ENCODE results near the gene PVR.
"Not testable (repeated sequence)": the region's sequence is repeated elsewhere in the genome, so short reads cannot be mapped to it uniquely, and the experiment has no call there.

The PVR gene

DNA sequence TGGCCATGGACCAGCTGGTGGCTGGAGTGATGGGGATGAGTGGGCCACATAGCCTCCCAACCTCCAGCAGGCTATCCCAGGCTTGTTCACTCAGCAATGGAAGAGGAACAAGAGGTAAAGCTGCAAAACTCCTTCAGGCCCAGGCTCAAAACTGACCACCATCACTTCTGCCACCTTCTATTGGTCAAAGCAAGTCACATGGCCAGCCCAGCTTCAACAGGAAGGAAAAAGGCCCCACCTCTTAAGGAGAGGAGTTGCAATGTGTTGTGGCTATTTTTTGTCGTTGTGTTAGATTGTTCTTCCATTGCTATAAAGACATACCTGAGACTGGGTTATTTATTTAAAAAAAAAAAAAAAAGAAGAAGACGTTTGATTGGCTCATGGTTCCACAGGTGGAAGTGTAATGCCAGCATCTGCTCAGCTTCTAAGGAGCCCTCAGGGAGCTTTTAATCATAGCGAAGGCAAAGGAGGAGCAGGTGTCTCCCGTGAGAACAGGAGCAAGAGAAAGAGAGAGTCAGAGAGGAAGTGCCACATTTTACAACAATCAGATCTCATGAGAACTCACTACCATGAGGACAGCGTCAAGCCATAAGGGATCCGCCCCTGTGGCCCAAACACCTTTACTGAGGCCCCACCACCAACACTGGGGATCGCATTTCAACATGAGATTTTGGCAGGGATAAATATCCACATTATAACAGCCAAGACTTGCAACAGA lies 24.9 kb upstream of the PVR start:
- no peak for DNase-seq

DNA sequence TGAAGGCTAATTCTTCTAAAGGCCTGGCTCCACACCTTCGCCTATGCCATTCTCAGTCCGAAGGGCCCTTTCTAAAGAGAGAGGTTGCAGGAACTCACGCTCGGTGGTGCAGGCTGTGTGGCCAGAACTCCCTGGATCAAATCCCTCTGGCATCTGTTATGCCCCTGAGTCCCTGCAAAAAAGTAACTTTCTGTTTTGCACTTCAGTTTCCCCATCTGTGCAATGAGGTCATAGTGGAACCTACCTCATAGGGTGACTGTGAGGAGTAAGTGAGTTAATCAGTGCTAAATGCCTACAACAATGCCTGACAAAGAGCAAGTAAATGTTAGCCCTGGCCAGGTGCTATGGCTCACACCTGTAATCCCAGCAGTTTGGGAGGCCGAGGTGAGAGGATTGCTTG lies 23.0 kb upstream of the PVR start:
- DNase-seq: no peak

DNA sequence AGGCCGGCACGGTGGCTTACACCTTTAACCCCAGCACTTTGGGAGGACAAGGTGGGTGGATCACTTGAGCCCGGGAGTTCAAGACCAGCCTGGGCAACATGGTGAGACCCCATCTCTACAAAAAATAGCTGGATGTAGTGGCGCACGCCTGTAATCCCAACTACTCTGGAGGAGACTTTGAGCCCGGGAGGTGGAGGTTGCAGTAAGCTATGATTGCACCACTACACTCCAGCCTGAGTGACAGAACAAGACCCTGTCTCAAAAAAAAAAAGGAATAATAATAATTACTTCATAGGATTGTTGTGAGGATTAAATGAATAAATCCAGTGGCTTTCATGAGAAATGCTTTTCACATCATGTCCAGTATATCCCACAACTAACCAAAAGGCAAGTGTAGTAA lies 22.3 kb upstream of the PVR start:
- no peak for DNase-seq

- DNase-seq: no peak
Observed at GRCh38 chr19:44623080-44623479, 20.6 kb upstream of the PVR start.

GRCh38 chr19:44623626-44624025 lies 20.1 kb upstream of the PVR start:
- no peak for DNase-seq

GRCh38 chr19:44624840-44625354 lies 18.8 kb upstream of the PVR start:
- no peak for DNase-seq

DNA sequence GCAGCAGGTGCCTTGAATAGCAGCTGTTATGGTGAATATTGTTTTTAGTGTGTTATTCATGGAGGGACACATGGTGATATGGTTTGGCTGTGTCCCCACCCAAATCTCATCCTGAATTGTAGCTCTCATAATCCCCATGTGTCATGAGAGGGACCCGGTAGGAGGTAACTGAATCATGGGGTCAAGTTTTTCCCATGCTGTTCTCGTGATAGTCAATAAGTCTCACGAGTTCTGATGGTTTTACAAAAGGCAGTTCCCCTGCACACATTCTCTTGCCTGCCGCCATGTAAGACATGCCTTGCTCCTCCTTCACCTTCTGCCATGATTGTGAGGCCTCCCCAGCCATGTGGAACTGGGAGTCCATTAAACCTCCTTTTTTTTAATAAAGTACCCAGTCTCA lies 18.1 kb upstream of the PVR start:
- not testable (repeated sequence) for DNase-seq

- DNase-seq: no peak
Observed at GRCh38 chr19:44626048-44626624, 17.6 kb upstream of the PVR start.

- DNase-seq: no peak
Observed at GRCh38 chr19:44627631-44628030, 16.1 kb upstream of the PVR start.

DNA sequence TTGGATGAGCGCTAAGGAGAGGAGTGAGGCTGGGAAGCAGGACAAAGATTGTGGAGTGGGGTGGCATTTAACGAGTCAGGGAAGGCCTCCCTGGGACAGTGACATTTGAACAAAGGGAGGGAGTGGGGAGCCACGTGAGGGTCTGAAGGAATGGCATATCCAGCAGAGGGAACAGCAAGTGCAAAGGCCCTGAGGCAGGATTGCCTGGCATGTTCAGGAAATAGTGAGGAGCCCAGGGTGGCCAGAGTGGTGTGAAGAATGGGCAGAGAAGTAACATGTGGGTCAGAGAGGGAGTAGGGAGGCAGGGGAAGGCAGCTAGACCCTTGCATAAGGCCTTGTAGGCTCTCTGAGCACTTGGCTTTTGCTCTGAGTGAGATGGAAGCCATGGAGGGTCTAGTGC lies 14.9 kb upstream of the PVR start:
- no peak for DNase-seq

GRCh38 chr19:44631611-44632010 lies 12.1 kb upstream of the PVR start:
- DNase-seq: not testable (repeated sequence)

- DNase-seq: not testable (repeated sequence)
Observed at GRCh38 chr19:44634058-44634457, 9.7 kb upstream of the PVR start.

DNA sequence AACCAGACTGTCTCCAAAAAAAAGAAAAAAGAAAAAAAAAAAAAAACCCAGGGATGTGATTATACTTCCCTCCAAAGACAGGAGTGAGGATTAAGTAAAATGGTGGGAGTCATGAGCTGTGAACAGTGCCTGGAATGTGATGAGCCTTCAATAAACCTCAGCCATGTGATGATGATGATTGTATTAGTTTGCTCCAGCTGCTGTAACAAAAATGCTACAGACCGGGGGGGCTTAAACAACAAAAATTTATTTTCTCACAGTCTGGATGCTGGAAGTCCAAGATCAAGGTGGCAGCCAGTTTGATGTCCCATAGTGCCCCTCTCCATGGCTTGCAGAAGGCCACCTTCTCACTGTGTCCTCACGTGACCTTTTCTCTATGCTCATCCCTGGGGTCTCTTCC lies 8.9 kb upstream of the PVR start:
- DNase-seq: no peak

DNA sequence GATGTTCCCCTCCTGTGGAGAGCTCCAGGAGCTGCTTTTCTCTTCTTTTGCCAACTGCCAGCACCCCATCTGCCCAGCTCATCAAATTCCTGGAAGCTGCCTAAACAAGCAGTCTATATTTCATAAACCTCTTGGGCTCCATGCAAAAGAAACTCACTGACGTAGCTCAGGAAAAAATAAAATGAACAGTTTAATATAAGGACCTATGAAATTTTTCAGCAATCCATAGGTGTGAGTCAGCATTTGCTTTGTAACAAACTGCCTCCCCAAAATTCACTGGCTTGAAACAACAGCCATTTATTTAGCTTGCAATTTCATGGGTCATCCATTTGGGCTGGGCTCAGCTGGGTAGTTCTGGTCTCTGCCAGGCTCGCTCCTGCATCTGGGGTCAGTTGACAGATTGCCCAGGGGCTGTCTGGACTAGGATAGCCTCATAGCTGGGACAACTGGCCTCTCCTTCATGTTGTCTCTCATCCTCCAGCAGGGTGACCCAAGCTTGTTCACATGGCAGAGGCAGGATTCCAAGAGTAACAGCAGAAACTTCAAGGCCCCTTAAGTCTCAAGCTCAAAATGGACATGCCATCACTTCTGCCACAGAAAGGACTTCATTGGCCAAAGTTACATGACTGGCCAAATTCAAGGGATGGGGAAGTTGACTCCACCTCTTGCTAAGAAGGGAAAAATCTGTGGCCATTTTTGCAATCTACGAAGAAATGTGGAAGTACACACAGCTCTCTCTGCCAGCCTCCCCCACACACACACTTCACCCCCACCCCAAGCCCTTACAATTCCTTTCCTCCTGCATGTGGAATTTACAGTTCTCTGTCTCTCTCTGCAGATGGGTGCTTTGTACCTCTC lies 7.9 kb upstream of the PVR start:
- no peak for DNase-seq

DNA sequence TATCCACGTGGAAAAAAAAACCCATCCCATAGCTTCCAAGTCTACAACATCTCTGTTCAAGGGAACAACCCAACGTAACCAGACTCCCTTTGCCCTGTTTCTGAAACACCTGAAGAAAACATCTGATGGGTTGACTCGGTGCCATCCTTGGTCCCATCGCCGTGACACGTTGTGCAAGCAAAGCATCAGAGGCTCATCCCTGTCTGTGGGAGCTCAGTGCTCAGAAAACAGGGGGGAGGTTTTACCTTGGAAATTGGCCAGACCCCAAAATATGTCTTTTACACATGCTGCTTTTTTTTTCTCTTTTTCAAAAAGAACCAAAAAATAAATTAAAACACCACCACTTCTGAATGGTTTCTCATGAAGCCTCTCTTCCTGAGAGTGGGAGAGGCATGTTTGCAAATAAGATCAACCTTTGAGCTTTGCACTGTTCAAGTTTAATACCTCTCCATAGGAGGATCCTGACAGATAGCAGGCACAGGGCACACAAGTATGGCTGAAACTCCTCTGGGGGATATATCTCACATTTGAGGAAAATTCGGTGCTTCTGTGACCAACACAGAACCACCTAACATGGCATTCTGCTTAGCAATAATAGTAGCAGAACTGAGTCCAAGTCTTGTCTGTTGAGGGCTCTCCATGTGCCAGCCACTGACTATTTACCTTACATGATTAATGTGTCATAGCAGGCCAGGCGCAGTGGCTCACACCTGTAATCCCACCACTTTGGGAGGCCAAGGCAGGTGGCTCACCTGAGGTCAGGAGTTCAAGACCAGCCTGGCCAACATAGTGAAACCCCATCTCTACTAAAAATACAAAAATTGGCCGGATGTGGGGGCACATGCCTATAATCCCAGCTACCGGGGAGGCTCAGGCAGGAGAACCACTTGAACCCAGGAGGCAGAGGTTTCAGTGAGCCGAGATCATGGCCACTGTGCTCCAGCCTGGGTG lies 7.0 kb upstream of the PVR start:
- DNase-seq: no peak

GRCh38 chr19:44637390-44637764 lies 6.3 kb upstream of the PVR start:
- no peak for DNase-seq

GRCh38 chr19:44640518-44640917 lies 3.2 kb upstream of the PVR start:
- DNase-seq: no peak

DNA sequence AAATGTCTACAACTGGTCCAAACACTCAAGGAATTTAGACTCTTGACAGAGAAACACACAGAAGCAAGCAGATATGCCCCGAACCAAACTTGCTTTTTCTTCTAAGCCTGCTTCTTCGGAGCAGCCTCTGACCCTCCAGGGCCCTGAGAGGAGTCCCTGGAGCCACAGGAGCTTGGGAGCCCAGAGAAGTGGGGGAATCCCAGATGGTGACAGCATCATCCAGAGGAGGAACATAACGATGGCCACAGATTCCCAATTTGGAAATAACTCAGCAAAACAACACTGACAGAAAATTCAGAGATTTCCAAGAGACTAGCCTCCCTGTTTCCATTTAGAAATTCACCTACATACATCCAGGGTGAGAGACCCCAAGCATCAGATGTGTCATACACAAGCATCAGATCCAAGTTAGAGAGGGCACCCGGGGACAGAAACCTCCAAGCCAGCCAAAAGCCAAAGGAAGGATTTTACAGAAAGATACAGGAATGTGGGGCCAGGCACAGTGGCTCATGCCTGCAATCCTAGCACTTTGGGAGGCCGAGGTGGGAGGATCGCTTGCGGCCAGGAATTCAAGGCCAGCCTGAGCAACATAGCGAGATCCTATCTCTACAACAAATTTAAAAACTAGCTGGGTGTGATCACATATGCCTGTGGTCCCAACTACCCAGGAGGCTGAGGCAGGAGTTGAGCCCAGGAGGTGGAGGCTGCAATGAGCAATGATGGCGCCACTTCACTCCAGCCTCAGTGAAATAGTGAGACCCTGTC lies 2.0 kb upstream of the PVR start:
- no peak for DNase-seq

- no peak for DNase-seq
Observed at GRCh38 chr19:44642377-44642776, 1.3 kb upstream of the PVR start.

- no peak for DNase-seq
Observed at GRCh38 chr19:44644402-44645016, 799 bp downstream of the PVR start.

DNA sequence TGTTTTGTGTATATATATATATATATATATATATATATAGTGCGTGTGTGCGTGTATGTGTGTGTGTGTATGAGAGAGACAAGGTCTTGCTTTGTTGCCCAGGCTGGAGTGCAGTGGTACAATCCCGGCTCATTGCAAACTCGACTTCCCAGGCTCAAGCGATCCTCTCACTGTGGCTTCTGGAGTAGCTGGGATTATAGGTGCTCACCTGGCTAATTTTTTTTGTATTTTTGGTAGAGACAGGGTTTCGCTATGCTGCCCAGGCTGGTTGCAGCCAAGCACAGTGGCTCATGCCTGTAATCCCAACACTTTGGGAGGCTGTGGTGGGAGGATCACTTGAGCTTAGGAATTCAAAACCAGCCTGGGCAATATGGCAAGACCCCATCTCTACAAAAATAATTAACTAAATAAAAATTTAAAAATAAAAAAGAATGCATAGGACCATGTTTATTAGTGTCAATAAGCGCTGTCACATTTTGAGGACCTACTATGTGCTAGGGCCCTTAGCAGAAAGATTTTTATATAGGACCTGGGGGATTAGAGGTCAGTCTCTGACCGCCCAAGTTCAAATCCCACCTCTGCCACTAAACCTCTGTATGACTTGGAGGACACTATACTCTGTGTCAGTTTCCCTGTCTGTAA lies 1.8 kb downstream of the PVR start:
- DNase-seq: no peak

Data from NCI-H1436 treated with DMSO at 0.1 percent for 48 hours (cell line).